ENCODE results near the gene RAD23A. TPM values are rescaled to one million over a fixed set of nuclear protein-coding genes. Genes with fewer than 3 reads are reported as not detected.
"Not testable (repeated sequence)": the region's sequence is repeated elsewhere in the genome, so short reads cannot be mapped to it uniquely, and the experiment has no call there.

Gene RAD23A
- total RNA-seq, 1 experiment from 2014 or later = 88.8 TPM

- in situ Hi-C loops (cut with HindIII; ENCODE audit: low sequenced_read_pairs) = no loop called here
- peak; percentile 44 for DNase-seq (ENCODE audit: low spot score)
Observed at GRCh38 chr19:12975221-12975741, 29.6 kb downstream of the RAD23A start.

GRCh38 chr19:12976109-12976508 lies 30.4 kb downstream of the RAD23A start:
- DNase-seq (ENCODE audit: low spot score); in situ Hi-C loops (cut with HindIII; ENCODE audit: low sequenced_read_pairs): not testable (repeated sequence)

- in situ Hi-C loops (cut with HindIII; ENCODE audit: low sequenced_read_pairs) = no loop called here
Observed at GRCh38 chr19:12979974-12980373, 34.3 kb downstream of the RAD23A start.

GRCh38 chr19:12982648-12983047 lies 37.0 kb downstream of the RAD23A start:
- in situ Hi-C loops (cut with HindIII; ENCODE audit: low sequenced_read_pairs) = no loop called here
- no peak for DNase-seq (ENCODE audit: low spot score)

More at GRCh38 chr19:12979974-12980373, 34.3 kb downstream of the RAD23A start:
- no peak for DNase-seq (ENCODE audit: low spot score)

- no peak for DNase-seq (ENCODE audit: low spot score)
- in situ Hi-C loops (cut with HindIII; ENCODE audit: low sequenced_read_pairs) = no loop called here
Observed at GRCh38 chr19:12983091-12983490, 37.4 kb downstream of the RAD23A start.

- in situ Hi-C loops (cut with HindIII; ENCODE audit: low sequenced_read_pairs) = no loop called here
- DNase-seq (ENCODE audit: low spot score) = peak; percentile 80
Observed at GRCh38 chr19:12983542-12984142, 38.0 kb downstream of the RAD23A start.

GRCh38 chr19:12984143-12984627 lies 38.5 kb downstream of the RAD23A start:
- no peak for DNase-seq (ENCODE audit: low spot score)
- in situ Hi-C loops (cut with HindIII; ENCODE audit: low sequenced_read_pairs) = no loop called here

GRCh38 chr19:12984683-12985048 lies 39.0 kb downstream of the RAD23A start:
- in situ Hi-C loops (cut with HindIII; ENCODE audit: low sequenced_read_pairs) = no loop called here
- no peak for DNase-seq (ENCODE audit: low spot score)

- no peak for DNase-seq (ENCODE audit: low spot score)
- in situ Hi-C loops (cut with HindIII; ENCODE audit: low sequenced_read_pairs) = no loop called here
Observed at GRCh38 chr19:12985049-12985776, 39.6 kb downstream of the RAD23A start.

- no peak for DNase-seq (ENCODE audit: low spot score)
- in situ Hi-C loops (cut with HindIII; ENCODE audit: low sequenced_read_pairs) = no loop called here
Observed at GRCh38 chr19:12986726-12987125, 41.1 kb downstream of the RAD23A start.

GRCh38 chr19:12987190-12987589 lies 41.5 kb downstream of the RAD23A start:
- in situ Hi-C loops (cut with HindIII; ENCODE audit: low sequenced_read_pairs) = no loop called here

GRCh38 chr19:12987781-12988180 lies 42.1 kb downstream of the RAD23A start:
- DNase-seq (ENCODE audit: low spot score) = no peak
- in situ Hi-C loops (cut with HindIII; ENCODE audit: low sequenced_read_pairs) = no loop called here

More at GRCh38 chr19:12987190-12987589, 41.5 kb downstream of the RAD23A start:
- DNase-seq (ENCODE audit: low spot score) = no peak

- DNase-seq (ENCODE audit: low spot score) = no peak
- in situ Hi-C loops (cut with HindIII; ENCODE audit: low sequenced_read_pairs) = no loop called here
Observed at GRCh38 chr19:12990431-12990830, 44.8 kb downstream of the RAD23A start.

- in situ Hi-C loops (cut with HindIII; ENCODE audit: low sequenced_read_pairs) = no loop called here
- no peak for DNase-seq (ENCODE audit: low spot score)
Observed at GRCh38 chr19:12990853-12991252, 45.2 kb downstream of the RAD23A start.

GRCh38 chr19:12991296-12991695 lies 45.6 kb downstream of the RAD23A start:
- no peak for DNase-seq (ENCODE audit: low spot score)
- in situ Hi-C loops (cut with HindIII; ENCODE audit: low sequenced_read_pairs) = no loop called here

GRCh38 chr19:12992729-12993128 lies 47.1 kb downstream of the RAD23A start:
- no peak for DNase-seq (ENCODE audit: low spot score)
- in situ Hi-C loops (cut with HindIII; ENCODE audit: low sequenced_read_pairs) = no loop called here

- in situ Hi-C loops (cut with HindIII; ENCODE audit: low sequenced_read_pairs) = no loop called here
- DNase-seq (ENCODE audit: low spot score) = no peak
Observed at GRCh38 chr19:12993562-12993961, 47.9 kb downstream of the RAD23A start.

GRCh38 chr19:12994701-12995595 lies 49.3 kb downstream of the RAD23A start, which contains the start of gene NFIX:
NFIX (plus strand) TSS chr19:12995475; CDS start chr19:12995838, 363 bp downstream.
- in situ Hi-C loops (cut with HindIII; ENCODE audit: low sequenced_read_pairs) = no loop called here
- DNase-seq (ENCODE audit: low spot score) = peak; percentile 29

- no peak for DNase-seq (ENCODE audit: low spot score)
- in situ Hi-C loops (cut with HindIII; ENCODE audit: low sequenced_read_pairs) = no loop called here
Observed at GRCh38 chr19:12995596-12996405, 50.1 kb downstream of the RAD23A start.

Measured in G401 (cell line).